Measurements from ENCODE around the gene CCR2. TPM values are rescaled to one million over a fixed set of nuclear protein-coding genes. Genes with fewer than 3 reads are reported as not detected.

Gene CCR2
- total RNA-seq (1 to 10 TPM; 1.1 to 3.1 (median 1.9) TPM), polyA plus RNA-seq (1 to 10 TPM in 2 of 3 donors, under 1 TPM in 1; 0.69 to 2.1 (median 1.2) TPM)

- intact Hi-C loops (cut with DNase I) = no loop called here
- no peaks in the 10 kb centered on the region for H3K4me1 ChIP-seq
- H3K36me3 ChIP-seq = no peaks in the 10 kb centered on the region
- H3K27ac ChIP-seq = no peak within 1 kb of the TSS
- TF ChIP-seq EP300 (IDR thresholded peaks at IDR 0.05) (no peak), POLR2A (IDR thresholded peaks at IDR 0.05) (no peak), POLR2AphosphoS5 (IDR thresholded peaks at IDR 0.05) (no peak), CTCF (IDR thresholded peaks at IDR 0.05) (no peak)
- H3K4me3 ChIP-seq = no peak within 1 kb of the TSS
- no peak for DNase-seq
- no peaks in the 10 kb centered on the region for H3K9me3 ChIP-seq
- 62 to 79% methylated on average over 7 of the region's 7 CpGs for WGBS, 2 donors
- peaks cover 0 to 6% (median 0%) of the 10 kb centered on the region in 3 donors for H3K27me3 ChIP-seq
Observed at GRCh38 chr3:46353647-46354410, at the start of gene CCR2. Gene CCR2, plus strand, starts transcription at chr3:46354111. Its CDS starts 3,417 bp downstream, at chr3:46357528.

GRCh38 chr3:46304739-46305138, 49.2 kb upstream of the CCR2 start:
- DNase-seq = no peak
- Histone ChIP-seq H3K4me1 (no peaks in the 10 kb centered on the region), H3K27ac (no peak overlapping the region), H3K9me3 (no peaks in the 10 kb centered on the region), H3K36me3 (no peaks in the 10 kb centered on the region), H3K4me3 (no peak overlapping the region), H3K27me3 (no peaks in the 10 kb centered on the region)
- 87 to 95% methylated on average over 3 of the region's 3 CpGs for WGBS, 2 donors
- intact Hi-C loops (cut with DNase I) = no loop called here
- TF ChIP-seq POLR2AphosphoS5 (IDR thresholded peaks at IDR 0.05) (no peak), EP300 (IDR thresholded peaks at IDR 0.05) (no peak), CTCF (IDR thresholded peaks at IDR 0.05) (no peak), POLR2A (IDR thresholded peaks at IDR 0.05) (no peak)

- Histone ChIP-seq H3K4me3 (no peak overlapping the region), H3K9me3 (peaks cover 0 to 4% (median 0%) of the 10 kb centered on the region in 4 donors), H3K27ac (no peak overlapping the region), H3K36me3 (no peaks in the 10 kb centered on the region), H3K27me3 (no peaks in the 10 kb centered on the region), H3K4me1 (no peaks in the 10 kb centered on the region)
- intact Hi-C loops (cut with DNase I) = no loop called here
- peak in 3 of 4 donors; percentile 10 to 33 (median 32) for TF ChIP-seq POLR2AphosphoS5 (IDR thresholded peaks at IDR 0.05)
- no peak for TF ChIP-seq POLR2A (IDR thresholded peaks at IDR 0.05)
- TF ChIP-seq CTCF (IDR thresholded peaks at IDR 0.05) = no peak
- peak; percentile 65 for DNase-seq
- whole genome bisulfite sequencing, 2 donors = 69% methylated on average over 1 of the region's 1 CpG
Observed at GRCh38 chr3:46312991-46313390, 40.9 kb upstream of the CCR2 start.

GRCh38 chr3:46314517-46314916, 39.4 kb upstream of the CCR2 start:
- no peak for TF ChIP-seq EP300 (IDR thresholded peaks at IDR 0.05)
- no peak for TF ChIP-seq POLR2A (IDR thresholded peaks at IDR 0.05)
- no peak for TF ChIP-seq CTCF (IDR thresholded peaks at IDR 0.05)
- TF ChIP-seq POLR2AphosphoS5 (IDR thresholded peaks at IDR 0.05) = no peak
- Histone ChIP-seq H3K9me3 (peaks cover 0 to 4% (median under 1%) of the 10 kb centered on the region in 4 donors), H3K4me3 (no peak overlapping the region), H3K27ac (no peak overlapping the region), H3K4me1 (no peaks in the 10 kb centered on the region), H3K36me3 (no peaks in the 10 kb centered on the region), H3K27me3 (no peaks in the 10 kb centered on the region)
- DNase-seq = no peak
- intact Hi-C loops (cut with DNase I) = no loop called here
